ENCODE results near the gene CDH26.

The CDH26 gene

DNA sequence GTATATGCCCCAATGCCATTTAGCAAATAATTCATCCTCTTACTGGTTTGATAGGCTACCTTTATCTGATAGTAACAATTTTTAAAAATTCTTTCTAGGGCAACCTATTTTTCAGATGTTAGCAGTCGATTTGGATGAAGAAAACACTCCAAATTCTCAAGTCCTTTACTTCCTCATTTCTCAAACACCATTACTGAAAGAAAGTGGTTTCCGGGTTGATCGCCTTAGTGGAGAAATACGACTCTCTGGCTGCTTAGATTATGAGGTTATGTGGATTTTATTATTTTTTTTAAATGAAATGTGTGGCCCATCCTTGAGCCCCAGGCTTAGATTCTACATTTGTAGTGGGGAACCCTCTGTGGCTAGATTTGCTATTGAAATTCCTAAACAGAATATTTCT, 26.3 kb downstream of the CDH26 start:
- TF ChIP-seq POLR2A (IDR thresholded peaks at IDR 0.05; ENCODE audit: low read length) (no peak), GATA1 (IDR thresholded peaks at IDR 0.05; ENCODE audit: low read depth, low read length) (no peak)
- DNase-seq: no peak

DNA sequence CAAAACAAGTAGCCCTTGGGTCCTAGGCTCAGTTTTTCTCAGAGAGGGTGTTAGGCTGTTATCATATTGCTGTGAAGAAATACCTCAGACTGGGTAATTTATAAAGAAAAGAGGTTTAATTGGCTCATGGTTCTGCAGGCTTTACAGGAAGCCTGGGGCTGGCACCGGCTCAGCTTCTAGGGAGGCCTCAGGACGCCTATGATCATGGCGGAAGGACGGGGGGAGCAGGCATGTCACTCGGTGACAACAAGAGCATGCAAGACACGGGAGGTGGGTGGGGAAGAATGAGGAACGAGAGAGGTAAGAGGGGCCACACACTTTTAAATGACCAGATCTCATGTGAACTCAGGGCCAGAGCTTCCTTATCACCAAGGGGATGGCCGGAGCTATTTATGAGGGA, 26.9 kb downstream of the CDH26 start:
- TF ChIP-seq POLR2A (IDR thresholded peaks at IDR 0.05; ENCODE audit: low read length) (no peak), GATA1 (IDR thresholded peaks at IDR 0.05; ENCODE audit: low read depth, low read length) (no peak)
- DNase-seq: no peak

DNA sequence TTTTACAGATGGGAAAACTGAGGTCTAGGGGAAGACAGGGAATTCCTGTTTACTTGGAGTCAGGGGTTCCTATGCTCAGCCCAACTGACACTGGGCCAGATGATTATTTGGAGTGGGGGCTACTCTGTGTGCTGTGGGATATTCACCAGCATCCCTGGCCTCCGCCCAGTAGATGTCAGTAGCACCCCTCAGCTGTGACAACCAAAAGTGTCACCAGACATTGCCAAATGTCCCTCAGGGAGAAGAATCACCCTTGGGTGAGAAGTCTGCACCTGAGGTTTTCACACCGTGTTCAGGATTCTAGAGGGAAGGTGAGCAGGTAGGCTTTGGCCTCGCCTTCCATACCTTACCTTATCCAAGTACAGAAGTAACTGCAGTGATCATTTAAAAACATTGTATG, 27.6 kb downstream of the CDH26 start:
- TF ChIP-seq POLR2A (IDR thresholded peaks at IDR 0.05; ENCODE audit: low read length) (no peak), GATA1 (IDR thresholded peaks at IDR 0.05; ENCODE audit: low read depth, low read length) (no peak)
- no peak for DNase-seq

DNA sequence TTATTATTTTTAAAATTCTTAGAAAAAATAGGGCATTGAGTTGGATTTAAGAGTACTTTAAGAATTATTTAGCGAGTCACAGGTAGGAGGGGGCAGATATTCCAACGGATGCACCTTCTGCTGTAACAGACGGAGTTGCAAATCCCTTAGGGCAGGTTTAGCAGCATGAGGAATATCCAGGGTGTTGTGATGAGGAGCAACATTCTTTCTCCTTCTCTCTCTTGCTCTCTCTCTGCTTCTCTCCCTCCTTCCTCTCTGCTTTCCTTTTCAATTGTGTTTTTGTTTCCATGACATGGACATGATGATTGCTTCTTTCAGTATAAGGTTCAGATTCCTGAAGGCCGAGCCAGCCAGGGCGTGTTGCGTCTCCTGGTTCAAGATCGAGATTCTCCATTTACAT, 28.9 kb downstream of the CDH26 start:
- no peak for DNase-seq
- TF ChIP-seq POLR2A (IDR thresholded peaks at IDR 0.05; ENCODE audit: low read length) (no peak), GATA1 (IDR thresholded peaks at IDR 0.05; ENCODE audit: low read depth, low read length) (no peak)

DNA sequence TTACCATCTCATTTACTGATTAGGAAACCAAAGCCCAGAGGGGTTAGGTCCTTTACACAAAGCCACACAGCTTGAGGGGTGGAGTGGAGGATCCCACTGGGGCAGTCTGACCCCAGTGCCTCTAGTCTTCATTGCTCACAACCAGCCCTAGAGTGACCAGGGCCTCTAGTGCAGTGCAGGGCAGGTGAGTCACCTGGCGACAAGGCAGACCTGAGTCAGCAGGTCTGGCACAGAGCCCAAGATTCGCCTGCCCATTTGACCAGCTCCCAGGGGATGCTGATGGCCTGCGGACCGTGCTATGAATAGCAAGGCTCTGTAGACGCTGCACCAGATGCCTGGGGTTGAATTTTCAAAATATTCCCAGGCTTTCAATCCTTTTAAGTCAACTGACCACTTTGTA, 29.9 kb downstream of the CDH26 start:
- no peak for DNase-seq
- no peak for TF ChIP-seq GATA1 (IDR thresholded peaks at IDR 0.05; ENCODE audit: low read depth, low read length)
- no peak for TF ChIP-seq POLR2A (IDR thresholded peaks at IDR 0.05; ENCODE audit: low read length)

GRCh38 chr20:59992526-59993084, 34.4 kb downstream of the CDH26 start:
- no peak for DNase-seq
- TF ChIP-seq POLR2A (IDR thresholded peaks at IDR 0.05; ENCODE audit: low read length): no peak
- no peak for TF ChIP-seq GATA1 (IDR thresholded peaks at IDR 0.05; ENCODE audit: low read depth, low read length)

DNA sequence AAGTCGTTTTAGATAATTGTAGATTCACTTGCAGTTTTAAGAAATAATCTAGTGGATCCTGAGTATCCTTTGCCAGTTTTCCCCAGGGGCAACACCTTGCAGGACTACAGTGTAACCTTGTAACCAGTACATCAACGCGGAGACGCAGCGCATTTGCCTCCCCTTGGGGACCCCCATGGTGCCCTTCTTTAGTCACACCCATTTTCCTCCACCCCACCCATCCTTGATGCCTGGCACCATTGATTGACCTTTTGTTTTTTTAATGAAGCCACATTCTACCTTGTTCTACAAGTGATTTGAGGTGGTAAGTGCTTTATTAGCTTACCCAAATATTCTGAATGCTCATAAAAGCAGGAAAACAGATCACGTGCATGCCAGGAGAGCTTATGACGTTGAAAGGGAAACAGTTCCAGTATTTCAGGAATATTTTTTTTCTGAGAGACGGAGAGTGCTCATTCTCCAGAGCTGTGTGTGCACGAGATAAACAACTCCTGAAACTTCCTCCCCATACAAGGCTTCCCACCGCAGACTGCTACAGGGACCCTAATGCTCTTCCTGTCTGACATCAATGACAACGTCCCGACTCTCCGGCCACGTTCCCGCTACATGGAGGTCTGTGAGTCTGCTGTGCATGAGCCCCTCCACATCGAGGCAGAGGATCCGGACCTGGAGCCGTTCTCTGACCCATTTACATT, 35.7 kb downstream of the CDH26 start:
- TF ChIP-seq GATA1 (IDR thresholded peaks at IDR 0.05; ENCODE audit: low read depth, low read length): no peak
- no peak for TF ChIP-seq POLR2A (IDR thresholded peaks at IDR 0.05; ENCODE audit: low read length)
- no peak for DNase-seq

GRCh38 chr20:59994697-59995122, 36.5 kb downstream of the CDH26 start:
- no peak for DNase-seq
- TF ChIP-seq GATA1 (IDR thresholded peaks at IDR 0.05; ENCODE audit: low read depth, low read length) (no peak), POLR2A (IDR thresholded peaks at IDR 0.05; ENCODE audit: low read length) (no peak)

DNA sequence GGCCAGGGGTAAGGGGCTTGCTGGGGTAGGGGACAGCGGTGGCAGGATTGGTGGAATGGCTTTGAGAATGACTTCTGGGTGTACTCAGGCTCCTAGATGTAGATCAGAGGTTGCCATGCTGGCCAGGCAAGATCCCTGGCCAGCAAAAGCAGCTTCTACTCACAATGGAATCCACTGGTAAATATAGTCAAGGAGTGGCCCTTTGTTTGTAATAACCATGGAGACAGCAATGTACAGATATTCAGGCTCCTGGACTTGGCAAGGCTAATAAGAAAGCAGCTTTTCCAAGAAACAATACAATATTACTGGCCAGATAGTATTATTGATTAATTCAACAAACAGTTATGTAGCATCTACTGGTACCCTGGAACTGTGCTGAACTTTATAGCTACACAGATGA, 37.9 kb downstream of the CDH26 start:
- no peak for TF ChIP-seq GATA1 (IDR thresholded peaks at IDR 0.05; ENCODE audit: low read depth, low read length)
- no peak for TF ChIP-seq POLR2A (IDR thresholded peaks at IDR 0.05; ENCODE audit: low read length)
- no peak for DNase-seq

- DNase-seq: no peak
- TF ChIP-seq POLR2A (IDR thresholded peaks at IDR 0.05; ENCODE audit: low read length) (no peak), GATA1 (IDR thresholded peaks at IDR 0.05; ENCODE audit: low read depth, low read length) (no peak)
Measured at GRCh38 chr20:59997896-59998295, 39.7 kb downstream of the CDH26 start.

DNA sequence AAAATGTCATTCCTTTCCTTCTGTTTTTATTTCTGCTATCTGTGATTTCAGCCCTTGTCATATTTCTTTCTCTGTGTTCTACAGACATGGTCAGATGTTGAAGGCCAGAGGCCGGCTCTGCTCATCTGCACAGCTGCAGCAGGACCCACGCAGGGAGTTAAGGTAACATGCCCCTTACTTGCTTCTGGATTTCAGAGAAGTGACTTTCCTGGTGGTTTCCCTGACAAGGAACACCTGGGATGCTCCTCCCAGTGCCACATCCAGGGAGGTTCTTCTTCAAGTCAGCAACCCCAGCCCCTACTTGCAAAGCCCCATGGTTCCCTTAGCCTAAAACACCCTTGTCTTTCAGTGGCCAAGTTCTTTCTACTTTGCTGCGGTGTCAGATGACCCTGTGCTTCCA, 41.3 kb downstream of the CDH26 start:
- TF ChIP-seq POLR2A (IDR thresholded peaks at IDR 0.05; ENCODE audit: low read length) (no peak), GATA1 (IDR thresholded peaks at IDR 0.05; ENCODE audit: low read depth, low read length) (no peak)
- DNase-seq: no peak

DNA sequence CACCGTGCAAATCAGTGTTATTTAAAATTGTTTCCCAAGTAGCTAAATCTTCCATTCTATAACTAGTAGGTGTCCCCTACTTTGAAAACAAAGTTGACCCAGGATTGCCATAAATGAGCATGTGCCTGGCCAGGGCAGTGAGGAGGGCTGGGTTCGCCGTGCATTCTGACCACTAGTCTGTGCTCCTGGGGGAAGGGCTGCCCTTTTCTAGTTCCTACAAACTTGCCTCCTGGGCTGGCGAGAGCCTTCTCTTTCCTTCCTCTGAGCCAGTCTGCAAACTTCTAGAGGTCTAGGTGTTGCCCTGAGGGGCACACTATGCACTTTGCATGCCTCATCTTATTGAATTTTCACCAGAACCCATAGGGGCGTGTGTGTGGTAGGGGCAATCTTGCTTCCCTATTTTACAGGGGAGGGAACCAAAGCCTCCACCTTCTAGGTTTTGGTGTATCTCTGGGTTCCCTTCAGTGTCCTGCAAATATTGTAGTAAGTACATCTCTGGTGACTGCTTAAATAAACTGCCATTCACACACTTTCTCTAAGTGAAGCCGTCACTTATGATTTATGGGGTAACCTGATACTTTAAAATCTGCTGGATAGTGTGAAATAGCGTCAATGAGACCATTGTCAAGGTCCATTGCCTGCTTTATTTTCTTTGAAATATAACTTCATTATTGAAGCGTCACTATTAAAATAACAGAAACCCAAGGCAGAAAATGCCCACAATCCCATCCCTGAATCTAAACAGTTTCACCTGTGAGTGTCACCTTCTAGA, 42.2 kb downstream of the CDH26 start:
- TF ChIP-seq GATA1 (IDR thresholded peaks at IDR 0.05; ENCODE audit: low read depth, low read length) (no peak), POLR2A (IDR thresholded peaks at IDR 0.05; ENCODE audit: low read length) (no peak)
- DNase-seq: no peak

- TF ChIP-seq POLR2A (IDR thresholded peaks at IDR 0.05; ENCODE audit: low read length) (no peak), GATA1 (IDR thresholded peaks at IDR 0.05; ENCODE audit: low read depth, low read length) (no peak)
- no peak for DNase-seq
Measured at GRCh38 chr20:60001108-60001507, 42.9 kb downstream of the CDH26 start.

DNA sequence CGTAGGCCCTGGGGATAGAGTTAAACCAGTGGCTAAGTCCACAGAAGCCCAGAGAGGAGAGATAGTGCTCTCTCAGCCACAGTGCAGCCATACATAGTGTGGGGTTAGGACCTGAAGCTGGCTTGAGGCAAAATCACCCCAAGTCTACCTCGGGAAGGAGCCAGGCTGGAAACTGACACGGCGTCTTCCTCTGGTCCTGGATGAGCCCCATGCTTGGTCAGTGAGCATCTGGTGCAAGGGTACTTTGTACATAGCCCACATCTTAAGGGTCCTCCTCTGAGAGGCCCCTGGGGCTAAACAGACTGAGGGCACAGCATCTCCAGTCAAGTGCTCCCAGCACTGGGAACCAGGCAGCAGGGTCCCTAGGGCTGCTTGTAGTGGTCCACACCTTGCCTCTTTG, 45.6 kb downstream of the CDH26 start:
- TF ChIP-seq GATA1 (IDR thresholded peaks at IDR 0.05; ENCODE audit: low read depth, low read length): no peak
- TF ChIP-seq POLR2A (IDR thresholded peaks at IDR 0.05; ENCODE audit: low read length): no peak
- DNase-seq: no peak

GRCh38 chr20:60006261-60006660, 48.0 kb downstream of the CDH26 start:
- TF ChIP-seq POLR2A (IDR thresholded peaks at IDR 0.05; ENCODE audit: low read length) (no peak), GATA1 (IDR thresholded peaks at IDR 0.05; ENCODE audit: low read depth, low read length) (no peak)

More at GRCh38 chr20:60006261-60006660, 48.0 kb downstream of the CDH26 start:
- no peak for DNase-seq

Data from erythroblast (primary cell).